OCI-LY1 (cell line): ENCODE measurements around the gene NUTM2A.
"Not testable (repeated sequence)": the region's sequence is repeated elsewhere in the genome, so short reads cannot be mapped to it uniquely, and the experiment has no call there.

Source experiments
- H2AFZ ChIP-seq: fragments of 200-600 bp; sonication (generic), shearing (Covaris generic); 2 replicates; pipeline ENCODE4 v1.6.0; 2014; ENCODE audit warnings: antibody characterized with exemption, mild to moderate bottlenecking, low read length
- H3F3A ChIP-seq: fragments of 200-600 bp; sonication (generic), shearing (Covaris generic); 2 replicates; pipeline ENCODE4 v1.6.0; 2014; ENCODE audit warnings: mild to moderate bottlenecking, antibody characterized with exemption, low read length, moderate library complexity; ENCODE audit not compliant: insufficient read depth
- H3K27ac ChIP-seq: fragments of 200-600 bp; sonication (generic); 2 replicates; pipeline ENCODE4 v1.5.1; 2014; ENCODE audit warnings: low read length, mixed run types, mild to moderate bottlenecking, low read depth; ENCODE audit not compliant: poor library complexity, severe bottlenecking
- H3K27me3 ChIP-seq: fragments of 200-600 bp; sonication (generic); 2 replicates; pipeline ENCODE4 v1.6.0; 2014; ENCODE audit warnings: antibody characterized with exemption, mild to moderate bottlenecking, low read length, moderate library complexity; ENCODE audit not compliant: insufficient read depth
- H3K36me3 ChIP-seq: fragments of 200-600 bp; sonication (generic); 2 replicates; pipeline ENCODE4 v1.6.1; 2014; ENCODE audit warnings: mild to moderate bottlenecking, antibody characterized with exemption, low read length, moderate library complexity, mixed read lengths; ENCODE audit not compliant: insufficient read depth
- H3K4me1 ChIP-seq: fragments of 200-600 bp; sonication (generic); 2 replicates; pipeline ENCODE4 v1.5.1; 2014; ENCODE audit warnings: mild to moderate bottlenecking, low read length, moderate library complexity; ENCODE audit not compliant: insufficient read depth, severe bottlenecking
- H3K4me2 ChIP-seq: fragments of 200-600 bp; sonication (generic), shearing (Covaris generic); 2 replicates; pipeline ENCODE4 v1.6.1; 2014; ENCODE audit warnings: low read length
- H3K4me3 ChIP-seq: fragments of 200-600 bp; sonication (generic); 2 replicates; pipeline ENCODE4 v1.5.1; 2014; ENCODE audit warnings: low read length, low read depth, mild to moderate bottlenecking, mixed read lengths; ENCODE audit not compliant: poor library complexity, severe bottlenecking
- H3K79me2 ChIP-seq: fragments of 200-600 bp; shearing (Covaris generic); 2 replicates; pipeline ENCODE4 v1.6.1; 2016; ENCODE audit warnings: mixed run types, low read length, mixed read lengths; ENCODE audit not compliant: insufficient read depth
- H3K9ac ChIP-seq: fragments of 200-600 bp; sonication (generic), shearing (Covaris generic); 2 replicates; pipeline ENCODE4 v1.6.1; 2014; ENCODE audit warnings: mild to moderate bottlenecking, low read length, mixed read lengths
- H3K9me2 ChIP-seq: fragments of 200-600 bp; sonication (generic), shearing (Covaris generic); 2 replicates; pipeline ENCODE4 v1.6.1; 2014; ENCODE audit warnings: low read depth, mild to moderate bottlenecking, low read length, mixed read lengths
- H3K9me3 ChIP-seq: fragments of 200-600 bp; shearing (Covaris generic); 2 replicates; pipeline ENCODE4 v1.6.1; 2014; ENCODE audit warnings: low read length, mixed read lengths
- H4K20me1 ChIP-seq: fragments of 200-600 bp; sonication (generic), shearing (Covaris generic); 2 replicates; pipeline ENCODE4 v1.6.0; 2016; ENCODE audit warnings: mild to moderate bottlenecking, low read length; ENCODE audit not compliant: insufficient read depth

Gene NUTM2A

GRCh38 chr10:87206922-87207321 lies 18.3 kb upstream of the NUTM2A start:
- H3K9me2 ChIP-seq, H3K27me3 ChIP-seq, H2AFZ ChIP-seq, H3K4me1 ChIP-seq, H3K27ac ChIP-seq, H3K36me3 ChIP-seq, H3F3A ChIP-seq, H3K9me3 ChIP-seq, H4K20me1 ChIP-seq, H3K4me3 ChIP-seq, H3K9ac ChIP-seq, H3K4me2 ChIP-seq, H3K79me2 ChIP-seq: not testable (repeated sequence)

DNA sequence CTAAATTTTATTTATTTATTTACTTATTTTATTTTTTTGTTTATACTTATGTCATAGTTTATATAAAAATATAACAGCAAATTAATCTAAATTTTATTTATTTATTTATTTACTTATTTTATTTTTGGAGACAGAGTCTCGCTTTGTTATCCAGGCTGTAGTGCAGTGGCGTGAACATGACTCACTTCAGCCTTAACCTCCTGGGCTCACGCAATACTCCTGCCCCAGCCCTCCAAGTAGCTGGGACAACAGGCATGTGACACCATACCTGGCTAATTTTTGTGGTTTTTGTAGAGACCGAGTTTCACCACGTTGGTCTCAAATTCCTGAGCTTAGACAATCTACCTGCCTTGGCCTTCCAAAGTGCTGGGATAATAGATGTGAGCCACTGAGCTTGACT lies 14.9 kb upstream of the NUTM2A start:
- not testable (repeated sequence) for H3K9me3 ChIP-seq, H3K4me2 ChIP-seq, H2AFZ ChIP-seq, H3F3A ChIP-seq, H3K9me2 ChIP-seq, H3K4me3 ChIP-seq, H3K9ac ChIP-seq, H3K27ac ChIP-seq, H3K4me1 ChIP-seq, H3K79me2 ChIP-seq, H3K27me3 ChIP-seq, H3K36me3 ChIP-seq, H4K20me1 ChIP-seq

DNA sequence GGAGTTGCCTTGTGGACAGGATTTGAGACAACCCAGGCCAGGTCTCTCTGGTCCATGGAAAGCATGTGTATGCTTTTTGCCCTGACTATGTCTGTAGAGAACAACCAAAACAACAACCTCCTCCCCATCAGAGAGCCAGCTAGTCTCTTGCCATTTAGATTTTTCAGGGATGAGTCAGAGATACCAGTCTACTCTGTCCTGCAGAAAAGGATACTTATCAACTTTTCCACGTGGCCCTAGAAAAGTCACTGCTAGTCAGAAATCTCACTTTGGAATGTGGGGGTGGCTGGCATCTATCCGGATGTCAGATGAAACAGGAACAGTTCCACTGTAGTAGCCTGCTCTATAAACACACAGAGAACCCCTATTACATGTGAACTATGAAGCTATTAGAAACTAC lies 13.4 kb upstream of the NUTM2A start:
- not testable (repeated sequence) for H3F3A ChIP-seq

GRCh38 chr10:87213150-87213765 lies 12.0 kb upstream of the NUTM2A start:
- not testable (repeated sequence) for H3K9me3 ChIP-seq, H3K4me3 ChIP-seq, H3K36me3 ChIP-seq, H3K27ac ChIP-seq, H3K4me1 ChIP-seq, H3K9ac ChIP-seq, H3K9me2 ChIP-seq, H4K20me1 ChIP-seq, H2AFZ ChIP-seq, H3F3A ChIP-seq, H3K4me2 ChIP-seq, H3K79me2 ChIP-seq, H3K27me3 ChIP-seq

More for the DNA sequence above, 13.4 kb upstream of the NUTM2A start:
- H4K20me1 ChIP-seq, H3K4me2 ChIP-seq, H3K9me3 ChIP-seq, H3K27ac ChIP-seq, H3K9me2 ChIP-seq, H3K79me2 ChIP-seq, H2AFZ ChIP-seq, H3K4me3 ChIP-seq, H3K4me1 ChIP-seq, H3K36me3 ChIP-seq, H3K27me3 ChIP-seq, H3K9ac ChIP-seq: not testable (repeated sequence)

DNA sequence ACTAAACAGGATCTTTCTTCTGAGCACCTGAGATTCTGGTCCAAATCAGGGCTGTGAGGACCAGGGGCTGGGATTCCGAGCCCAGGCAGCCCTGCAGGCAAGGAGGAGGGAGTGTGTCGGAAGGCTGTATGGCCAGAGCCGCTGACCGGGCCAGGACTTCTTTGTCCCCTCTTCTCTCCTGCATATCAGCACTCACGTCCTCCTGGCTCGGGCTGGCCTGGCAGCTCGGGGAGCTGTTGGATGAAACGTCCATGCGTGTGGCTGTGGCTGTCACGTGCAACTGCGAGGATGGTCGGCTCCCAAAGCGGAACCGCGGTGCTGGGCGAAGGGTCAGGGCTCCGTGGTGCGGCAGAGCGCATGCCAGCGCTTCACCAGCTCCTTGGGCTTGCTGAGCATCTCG lies 11.4 kb upstream of the NUTM2A start:
- H3K9ac ChIP-seq, H2AFZ ChIP-seq, H3K4me3 ChIP-seq: not testable (repeated sequence)

GRCh38 chr10:87216120-87216519 lies 9.1 kb upstream of the NUTM2A start:
- not testable (repeated sequence) for H3K4me2 ChIP-seq, H2AFZ ChIP-seq, H3K79me2 ChIP-seq, H3K36me3 ChIP-seq, H3K27ac ChIP-seq, H4K20me1 ChIP-seq, H3K4me3 ChIP-seq, H3K27me3 ChIP-seq, H3F3A ChIP-seq, H3K9me2 ChIP-seq, H3K9ac ChIP-seq, H3K4me1 ChIP-seq, H3K9me3 ChIP-seq

More for the DNA sequence above, 11.4 kb upstream of the NUTM2A start:
- not testable (repeated sequence) for H4K20me1 ChIP-seq, H3K4me2 ChIP-seq, H3K27ac ChIP-seq, H3K79me2 ChIP-seq, H3F3A ChIP-seq, H3K9me2 ChIP-seq, H3K9me3 ChIP-seq, H3K27me3 ChIP-seq, H3K36me3 ChIP-seq, H3K4me1 ChIP-seq

GRCh38 chr10:87219370-87219769 lies 5.9 kb upstream of the NUTM2A start:
- H3K9me2 ChIP-seq, H3K36me3 ChIP-seq, H3K27me3 ChIP-seq, H3K9me3 ChIP-seq, H3K4me2 ChIP-seq, H3K4me1 ChIP-seq, H2AFZ ChIP-seq, H3K27ac ChIP-seq, H3K79me2 ChIP-seq, H3F3A ChIP-seq, H3K4me3 ChIP-seq, H3K9ac ChIP-seq, H4K20me1 ChIP-seq: not testable (repeated sequence)

DNA sequence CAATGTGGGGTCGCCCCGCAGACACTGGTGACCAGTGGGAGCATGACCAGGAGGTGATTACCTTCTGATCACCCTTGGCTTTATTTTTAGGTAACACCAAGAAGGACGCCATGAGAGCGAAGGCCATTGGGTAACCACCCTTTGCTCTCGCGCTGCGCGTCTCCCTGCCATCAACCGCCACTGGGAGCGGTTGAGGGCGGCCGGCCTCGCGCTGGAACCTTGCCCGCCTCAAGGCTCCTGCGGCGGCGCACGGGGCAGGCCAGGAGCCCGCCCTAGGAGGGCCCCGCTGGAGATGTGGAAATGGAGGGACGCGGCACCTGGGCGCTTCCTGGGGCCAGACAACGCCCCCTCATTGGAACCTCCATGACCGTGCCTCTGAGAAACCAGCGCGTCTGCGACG lies 2.5 kb upstream of the NUTM2A start:
- H3K4me1 ChIP-seq, H4K20me1 ChIP-seq, H3K9ac ChIP-seq, H3K27ac ChIP-seq, H3K27me3 ChIP-seq, H2AFZ ChIP-seq, H3K4me3 ChIP-seq, H3K36me3 ChIP-seq, H3K9me2 ChIP-seq, H3F3A ChIP-seq, H3K9me3 ChIP-seq, H3K4me2 ChIP-seq, H3K79me2 ChIP-seq: not testable (repeated sequence)
